Femur (tissue), 1 donor: ENCODE results near the gene RASAL2.
"Not testable (repeated sequence)": the region's sequence is repeated elsewhere in the genome, so short reads cannot be mapped to it uniquely, and the experiment has no call there.

Experiments used
- DNase-seq: peaks from one replicate; pipeline ENCODE4 v3.0.0-alpha.2; 2017

Gene RASAL2

GRCh38 chr1:178241837-178242236, 147.9 kb downstream of the RASAL2 start:
- no peak for DNase-seq

DNA sequence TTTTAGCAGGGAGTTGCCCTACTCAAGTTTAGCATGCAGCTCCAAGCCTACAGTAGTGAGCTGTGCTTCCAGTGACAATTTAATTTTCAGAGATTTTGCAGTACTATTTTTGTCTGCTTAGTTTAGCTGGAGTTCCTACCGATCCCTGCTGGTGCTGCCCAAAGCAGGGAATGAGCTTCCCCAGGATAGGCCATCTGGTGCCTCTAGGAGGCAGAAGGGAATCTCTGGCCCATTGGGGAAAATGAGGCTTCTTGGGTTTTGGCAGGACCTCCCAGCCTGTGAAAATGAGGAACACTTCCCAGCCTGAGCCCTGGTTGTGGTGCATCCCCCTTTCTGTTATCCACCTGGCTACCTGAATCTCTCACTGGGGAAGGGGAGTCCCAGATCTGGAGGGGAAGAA, 149.2 kb downstream of the RASAL2 start:
- no peak for DNase-seq

DNA sequence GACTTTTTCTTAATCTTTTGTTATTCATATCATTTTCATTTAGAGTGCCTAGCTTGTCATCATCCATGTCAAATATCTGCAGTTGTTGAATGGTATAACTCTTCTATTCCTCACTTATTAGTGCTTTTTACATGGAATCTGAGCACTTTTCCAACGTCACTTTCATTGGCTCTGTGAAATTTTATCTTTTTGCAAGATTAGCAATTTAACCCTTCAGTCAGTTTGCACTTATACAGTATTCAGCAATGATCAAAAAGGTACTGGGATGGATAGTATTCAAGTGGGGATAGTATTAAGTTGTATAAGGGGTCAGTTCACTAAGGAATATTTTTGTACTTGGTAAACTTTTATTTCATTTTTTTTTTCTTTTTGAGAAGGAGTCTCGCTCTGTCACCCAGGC, 150.0 kb downstream of the RASAL2 start:
- no peak for DNase-seq

GRCh38 chr1:178248284-178248683, 154.4 kb downstream of the RASAL2 start:
- DNase-seq, result not testable (repeated sequence)

GRCh38 chr1:178253581-178253980, 159.7 kb downstream of the RASAL2 start:
- DNase-seq, result not testable (repeated sequence)

GRCh38 chr1:178254433-178254832, 160.5 kb downstream of the RASAL2 start:
- DNase-seq, result no peak

- DNase-seq, result no peak
Observed at GRCh38 chr1:178258536-178258935, 164.6 kb downstream of the RASAL2 start.

GRCh38 chr1:178262120-178262500, 168.2 kb downstream of the RASAL2 start:
- no peak for DNase-seq

DNA sequence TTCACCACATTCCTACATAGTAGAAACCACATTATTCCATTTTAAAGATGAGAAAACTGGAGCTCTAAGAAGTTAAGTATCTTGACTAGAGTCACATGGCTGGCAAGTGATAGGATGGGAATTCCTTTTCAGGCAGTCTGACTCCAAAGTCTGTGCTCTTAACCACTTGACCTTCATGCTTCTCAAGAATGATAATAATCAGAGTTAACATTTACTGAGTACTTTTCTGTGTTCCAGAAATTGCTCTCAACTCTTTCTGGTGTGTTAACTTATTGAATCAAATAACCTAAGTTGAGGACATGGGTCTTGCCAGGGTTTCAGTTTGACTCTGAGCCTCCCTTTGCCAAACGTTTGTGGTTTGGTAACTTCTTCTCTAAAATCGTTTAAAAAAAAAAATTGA, 169.4 kb downstream of the RASAL2 start:
- DNase-seq, result no peak

DNA sequence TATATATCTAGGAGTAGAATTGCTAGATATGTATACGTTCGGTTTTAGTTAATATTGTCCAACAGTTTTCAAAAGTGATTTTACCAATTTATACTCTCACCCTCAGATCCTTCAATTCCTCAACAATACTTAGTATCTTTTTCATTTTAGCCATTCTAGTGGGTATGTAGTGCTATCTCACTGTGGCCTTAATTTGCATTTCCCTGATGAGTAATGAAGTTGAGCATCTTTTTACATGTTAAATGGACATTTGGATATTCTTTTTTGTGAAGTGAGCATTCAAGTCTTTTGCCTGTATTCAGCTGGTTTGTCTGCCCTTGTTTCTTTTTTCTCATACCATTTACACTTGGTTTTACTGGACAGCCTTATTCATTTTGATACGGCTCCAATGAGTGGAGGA, 172.2 kb downstream of the RASAL2 start:
- no peak for DNase-seq

GRCh38 chr1:178266619-178267066, 172.7 kb downstream of the RASAL2 start:
- DNase-seq, result no peak

- DNase-seq, result no peak
Observed at GRCh38 chr1:178267646-178268094, 173.8 kb downstream of the RASAL2 start.

DNA sequence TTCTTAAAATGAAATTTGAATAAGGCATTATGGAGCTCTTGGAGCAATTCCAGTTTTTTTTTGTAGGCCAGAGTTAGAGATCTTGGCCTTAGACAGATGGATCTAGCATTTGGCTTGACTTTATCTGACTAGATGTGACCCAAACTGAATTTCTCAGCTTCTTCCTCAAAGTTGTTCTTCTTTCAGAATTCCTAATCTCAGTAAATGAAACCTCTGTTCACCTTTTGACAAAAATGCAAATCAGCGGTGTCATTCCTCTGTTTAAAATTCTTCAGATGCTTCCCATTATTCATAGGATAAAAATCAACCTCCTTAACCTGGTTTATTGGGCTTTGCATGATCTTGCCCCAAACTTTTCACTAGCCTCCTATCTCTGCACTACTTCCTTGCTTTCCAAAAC, 177.6 kb downstream of the RASAL2 start:
- no peak for DNase-seq

- no peak for DNase-seq
Observed at GRCh38 chr1:178273707-178274410, 180.0 kb downstream of the RASAL2 start.

- DNase-seq, result no peak
Observed at GRCh38 chr1:178275049-178275448, 181.1 kb downstream of the RASAL2 start.

DNA sequence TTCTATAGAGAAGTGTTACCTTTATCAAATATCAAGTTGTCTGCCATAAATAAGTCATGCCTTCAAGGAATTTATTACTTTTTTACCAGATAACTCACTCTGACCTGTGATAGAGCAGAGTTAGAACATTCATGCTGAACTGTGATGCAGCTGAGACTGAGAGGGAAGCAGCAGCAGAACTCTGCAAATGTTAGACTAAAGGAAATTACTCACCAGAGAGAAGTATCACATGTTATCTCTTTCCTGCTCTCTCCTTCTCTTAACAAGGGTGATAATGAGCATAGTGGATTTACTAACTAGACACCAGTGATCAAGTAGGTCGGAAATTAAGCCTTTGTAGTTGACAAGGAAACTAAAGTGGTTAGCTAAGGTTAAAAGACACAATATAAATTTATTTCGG, 181.6 kb downstream of the RASAL2 start:
- DNase-seq, result no peak

GRCh38 chr1:178277793-178278530, 184.1 kb downstream of the RASAL2 start:
- DNase-seq, result no peak

DNA sequence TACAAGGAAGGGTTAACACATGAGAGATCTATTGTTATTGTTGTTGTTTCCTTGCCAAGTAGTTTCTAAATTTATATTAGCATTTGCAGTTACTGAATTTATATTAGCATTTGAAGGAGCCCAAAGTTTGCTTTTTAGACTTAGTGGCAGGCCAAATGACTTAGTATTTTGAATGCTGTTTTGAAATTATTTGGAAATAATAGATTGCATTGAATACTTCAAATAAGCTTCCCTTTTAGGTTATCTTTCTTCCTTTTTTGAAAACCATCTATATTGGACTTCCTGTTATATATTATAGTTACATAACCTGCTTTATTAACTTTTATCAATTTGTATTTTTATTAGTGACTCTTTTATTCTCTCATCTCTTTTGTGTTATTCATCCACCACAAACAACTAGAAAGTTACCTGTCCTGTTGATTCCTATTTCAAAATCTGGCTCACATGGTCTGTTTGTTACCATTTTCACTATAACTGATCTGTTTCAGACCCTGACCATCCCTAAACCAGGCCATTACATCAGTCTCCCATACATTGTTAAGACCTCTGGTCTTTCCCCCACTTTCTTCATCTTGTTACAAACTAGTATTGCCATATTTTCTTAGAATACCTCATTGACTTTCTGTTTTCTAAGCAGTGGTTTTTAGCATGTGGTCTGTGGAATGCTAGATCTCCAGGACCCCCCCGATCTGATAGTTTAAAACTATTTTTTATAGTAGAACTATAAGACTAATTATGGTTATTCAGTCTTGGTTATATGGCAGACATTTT, 185.2 kb downstream of the RASAL2 start:
- DNase-seq, result no peak

- no peak for DNase-seq
Observed at GRCh38 chr1:178282949-178283367, 189.1 kb downstream of the RASAL2 start.

DNA sequence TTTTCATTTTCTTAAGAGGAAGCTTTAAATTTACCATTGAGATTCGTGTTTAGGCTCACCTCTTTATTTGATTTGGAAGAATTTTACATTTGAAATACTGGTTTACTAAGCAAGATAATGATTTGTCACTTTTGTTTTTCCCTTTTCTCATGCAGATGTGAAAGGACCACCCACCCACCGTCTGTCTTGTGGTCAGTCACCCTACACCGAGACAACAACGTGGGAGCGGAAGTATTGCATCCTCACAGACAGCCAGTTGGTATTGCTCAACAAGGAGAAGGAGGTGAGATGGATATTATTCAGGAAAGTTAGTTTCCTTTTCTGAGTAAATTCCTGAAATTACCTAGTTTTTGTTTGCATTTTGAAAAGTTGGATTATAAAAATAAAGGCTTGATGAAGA, 189.5 kb downstream of the RASAL2 start:
- DNase-seq, result peak; percentile 21

DNA sequence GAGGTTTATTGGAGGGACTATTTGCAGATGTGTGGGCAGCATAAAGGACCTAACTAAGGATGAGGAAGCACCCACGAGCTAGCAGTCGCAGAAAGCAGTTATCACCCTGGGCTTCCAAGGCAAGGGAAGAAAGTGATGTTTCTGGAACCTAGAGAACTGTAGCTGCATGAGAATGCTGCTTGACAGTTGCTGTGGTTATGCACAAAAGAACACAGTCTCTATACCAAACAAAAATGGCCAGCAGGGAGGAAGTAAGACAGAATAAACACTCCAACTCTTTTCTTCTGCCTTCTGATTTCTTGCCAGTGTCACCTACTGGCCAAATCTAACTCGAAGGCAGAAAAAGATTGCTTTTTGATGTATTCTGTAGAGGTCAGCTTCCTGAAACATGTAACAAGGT, 190.2 kb downstream of the RASAL2 start:
- DNase-seq, result no peak

GRCh38 chr1:178291166-178291565, 197.3 kb downstream of the RASAL2 start:
- DNase-seq, result no peak

GRCh38 chr1:178294654-178295053, 200.8 kb downstream of the RASAL2 start:
- no peak for DNase-seq

DNA sequence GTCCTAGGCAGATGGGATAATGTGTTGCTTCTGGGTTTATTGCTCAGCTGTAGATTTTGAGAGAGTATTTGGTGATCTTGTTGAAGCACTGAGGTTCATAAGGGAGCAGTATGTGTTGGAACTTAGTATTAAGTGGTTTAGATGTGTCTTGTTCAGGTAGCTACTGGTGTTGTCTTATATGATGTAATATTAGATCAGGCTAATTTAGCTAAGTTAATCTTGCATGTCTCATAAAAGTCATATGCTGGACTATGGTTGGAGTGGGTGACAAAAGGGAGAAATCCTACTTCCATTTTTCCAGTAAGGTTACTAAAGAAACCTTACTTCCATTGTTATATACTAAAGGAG, 206.4 kb downstream of the RASAL2 start:
- no peak for DNase-seq
